Lower leg skin (tissue), 3 donors: ENCODE measurements around the gene PIGS.

ENCODE experiments used
- POLR2A ChIP-seq, 2 donors: fragments of 450-650 bp; IDR thresholded peaks; one replicate each; pipeline ENCODE4 v1.6.1; 2016 to 2017; ENCODE audit warnings: antibody characterized with exemption in 2 of 2, mild to moderate bottlenecking in 1 of 2, moderate library complexity in 1 of 2
- TF ChIP-seq, protein P1 (sequence below), 3 donors: fragments of 450-650 bp; IDR thresholded peaks; one replicate each; pipeline ENCODE4 v1.5.1; 2016; ENCODE audit warnings: antibody characterized with exemption in 3 of 3, mild to moderate bottlenecking in 3 of 3, moderate library complexity in 2 of 3

DNA sequence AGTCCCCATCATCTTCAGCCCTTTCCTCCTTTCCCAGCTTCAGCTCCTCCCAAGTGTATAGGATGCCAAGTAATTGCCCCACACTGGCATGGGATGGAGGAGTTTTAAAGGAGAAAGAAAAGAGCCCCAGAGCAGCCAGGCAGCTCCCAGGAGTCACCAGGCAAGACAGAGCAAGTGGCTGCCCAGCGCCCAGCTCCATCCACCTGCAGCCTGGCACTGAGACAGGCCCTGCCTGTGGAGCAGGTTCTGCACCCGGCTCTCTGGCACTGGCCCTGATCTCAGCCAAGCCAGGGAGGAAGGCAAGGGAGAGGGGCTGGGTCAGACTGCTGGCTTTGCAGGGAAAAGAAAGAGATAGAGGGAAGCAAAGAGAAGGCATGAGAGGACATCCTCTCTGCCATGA, 43.5 kb downstream of the PIGS start:
- TF ChIP-seq, protein P1, sequence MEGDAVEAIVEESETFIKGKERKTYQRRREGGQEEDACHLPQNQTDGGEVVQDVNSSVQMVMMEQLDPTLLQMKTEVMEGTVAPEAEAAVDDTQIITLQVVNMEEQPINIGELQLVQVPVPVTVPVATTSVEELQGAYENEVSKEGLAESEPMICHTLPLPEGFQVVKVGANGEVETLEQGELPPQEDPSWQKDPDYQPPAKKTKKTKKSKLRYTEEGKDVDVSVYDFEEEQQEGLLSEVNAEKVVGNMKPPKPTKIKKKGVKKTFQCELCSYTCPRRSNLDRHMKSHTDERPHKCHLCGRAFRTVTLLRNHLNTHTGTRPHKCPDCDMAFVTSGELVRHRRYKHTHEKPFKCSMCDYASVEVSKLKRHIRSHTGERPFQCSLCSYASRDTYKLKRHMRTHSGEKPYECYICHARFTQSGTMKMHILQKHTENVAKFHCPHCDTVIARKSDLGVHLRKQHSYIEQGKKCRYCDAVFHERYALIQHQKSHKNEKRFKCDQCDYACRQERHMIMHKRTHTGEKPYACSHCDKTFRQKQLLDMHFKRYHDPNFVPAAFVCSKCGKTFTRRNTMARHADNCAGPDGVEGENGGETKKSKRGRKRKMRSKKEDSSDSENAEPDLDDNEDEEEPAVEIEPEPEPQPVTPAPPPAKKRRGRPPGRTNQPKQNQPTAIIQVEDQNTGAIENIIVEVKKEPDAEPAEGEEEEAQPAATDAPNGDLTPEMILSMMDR (IDR thresholded peaks at IDR 0.05) = no peak
- TF ChIP-seq POLR2A (IDR thresholded peaks at IDR 0.05) = no peak
